Mucosa of descending colon (tissue), 3 donors: Measurements from ENCODE around the gene B4GALNT3. TPM values are rescaled to one million over a fixed set of nuclear protein-coding genes. Genes with fewer than 3 reads are reported as not detected.
A peak's percentile ranks its signal among the peaks of the same experiment; 100 is the strongest.

Experiments used
- ATAC-seq: fragments of 200-7000 bp; cut with Tn5 transposase; one replicate; pipeline ENCODE4 v1.9.1; 2020; ENCODE audit warnings: mild to moderate bottlenecking, moderate library complexity
- DNase-seq, 3 donors: peaks; one replicate each; pipeline ENCODE4 v3.0.0-alpha.2; 2020
- H3K36me3 ChIP-seq: fragments of 200-600 bp; one replicate; pipeline ENCODE4 v1.8.0; 2021; ENCODE audit warnings: low read depth, mild to moderate bottlenecking
- H3K4me1 ChIP-seq: fragments of 200-600 bp; one replicate; pipeline ENCODE4 v1.8.0; 2021; ENCODE audit warnings: low read depth, mild to moderate bottlenecking
- H3K4me3 ChIP-seq: fragments of 200-600 bp; one replicate; pipeline ENCODE4 v1.8.0; 2021; ENCODE audit warnings: mild to moderate bottlenecking
- H3K9me3 ChIP-seq: fragments of 200-600 bp; one replicate; pipeline ENCODE4 v1.8.0; 2021; ENCODE audit warnings: mild to moderate bottlenecking
- CTCF ChIP-seq: fragments of 200-600 bp; IDR thresholded peaks from one replicate; pipeline ENCODE4 v1.8.0; 2022; ENCODE audit warnings: antibody characterized with exemption, mild to moderate bottlenecking
- intact Hi-C, 2 donors: fragments of 100-400 bp; cut with DNase I in 1 of 2; cut with micrococcal nuclease in 1 of 2; formaldehyde crosslinking; loops; one replicate each; pipeline versions ENCODE4 v1.11.0 to v1.11.1; 2022; cut with DNase I, micrococcal nuclease
- total RNA-seq, 3 donors: library from RNA; stranded (reverse); fragmentation: NEBNext Ultra II Directional in 2 of 3; extraction: Animal tissue kit (Norgen Biotek cat#: 25700) in 2 of 3; gene quantifications; one replicate each; pipeline versions ENCODE4 v1.2.1 to v1.2.4, GENCODE V29; 2021 to 2023
- donor health status: DM: no; HTN: no; CAD: no; lungs with moderate emphysema.
- donor health status: DM: no; HTN: no; CAD: no.
- donor health status: DM: no; HTN: yes; CAD: no.

B4GALNT3 gene
- total RNA-seq, 3 donors from 2014 or later = 62.9 to 134 (median 94.9) TPM

GRCh38 chr12:544142-544541 lies 84.4 kb downstream of the B4GALNT3 start:
- intact Hi-C loops = loop anchor here in 1 of 2 donors (2.0 kb wide), 1 partner anchor 89 kb away; no protein-coding TSS in a partner anchor
- Histone ChIP-seq H3K4me1 (peaks cover 23% of the 10 kb centered on the region), H3K9me3 (no peaks in the 10 kb centered on the region), H3K4me3 (no peak overlapping the region), H3K36me3 (no peaks in the 10 kb centered on the region)
- ATAC-seq = no peak
- peak in 1 of 3 donors; percentile 46 for DNase-seq
- TF ChIP-seq CTCF = no peak

GRCh38 chr12:544941-545635 lies 85.3 kb downstream of the B4GALNT3 start:
- intact Hi-C loops = loop anchor here (2.0 to 5.0 kb wide), 2 partner anchors 90 to 103 kb away; no protein-coding TSS in a partner anchor
- no peaks in the 10 kb centered on the region for H3K36me3 ChIP-seq
- H3K4me1 ChIP-seq = peaks cover 14% of the 10 kb centered on the region
- ATAC-seq (no peak), DNase-seq (peak in 1 of 3 donors; percentile 27)
- H3K9me3 ChIP-seq = no peaks in the 10 kb centered on the region
- H3K4me3 ChIP-seq = no peak overlapping the region
- no peak for TF ChIP-seq CTCF

- Histone ChIP-seq H3K9me3 (no peaks in the 10 kb centered on the region), H3K4me1 (peaks cover 7% of the 10 kb centered on the region), H3K4me3 (no peak overlapping the region), H3K36me3 (no peaks in the 10 kb centered on the region)
- TF ChIP-seq CTCF = no peak
- DNase-seq (no peak), ATAC-seq (no peak)
- intact Hi-C loops = loop anchor here (2.0 to 5.0 kb wide), 2 partner anchors 91 to 104 kb away; no protein-coding TSS in a partner anchor
Observed at GRCh38 chr12:545835-546234, 86.1 kb downstream of the B4GALNT3 start.

- Histone ChIP-seq H3K9me3 (no peaks in the 10 kb centered on the region), H3K4me1 (peaks cover 2% of the 10 kb centered on the region), H3K36me3 (no peaks in the 10 kb centered on the region), H3K4me3 (no peak overlapping the region)
- no peak for TF ChIP-seq CTCF
- intact Hi-C loops = loop anchor here in 1 of 2 donors (5.0 kb wide), 1 partner anchor 104 kb away; no protein-coding TSS in a partner anchor
- ATAC-seq = peak; percentile 22
- DNase-seq = peak in 1 of 3 donors; percentile 57
Observed at GRCh38 chr12:546265-546919, 86.7 kb downstream of the B4GALNT3 start.

- peak; percentile 71 to 90 (median 74) for DNase-seq
- H3K9me3 ChIP-seq = no peaks in the 10 kb centered on the region
- H3K36me3 ChIP-seq = no peaks in the 10 kb centered on the region
- peak; percentile 94 for ATAC-seq
- H3K4me3 ChIP-seq = no peak overlapping the region
- intact Hi-C loops = loop anchor here in 1 of 2 donors (5.0 kb wide), 1 partner anchor 105 kb away; no protein-coding TSS in a partner anchor
- no peaks in the 10 kb centered on the region for H3K4me1 ChIP-seq
- TF ChIP-seq CTCF = peak; percentile 88
Observed at GRCh38 chr12:546920-547845, 87.4 kb downstream of the B4GALNT3 start.
